Activated CD4-positive, CD25-positive, alpha-beta regulatory T cell (primary cell): ENCODE measurements around the gene BCAR3.
A peak's percentile ranks its signal among the peaks of the same experiment; 100 is the strongest.
"Not testable (repeated sequence)": the region's sequence is repeated elsewhere in the genome, so short reads cannot be mapped to it uniquely, and the experiment has no call there.

Source experiments
- DNase-seq, 4 experiments: peaks; one replicate each; lab custom pipeline; 2025; lab: John Stamatoyannopoulos, UW

BCAR3 gene

DNA sequence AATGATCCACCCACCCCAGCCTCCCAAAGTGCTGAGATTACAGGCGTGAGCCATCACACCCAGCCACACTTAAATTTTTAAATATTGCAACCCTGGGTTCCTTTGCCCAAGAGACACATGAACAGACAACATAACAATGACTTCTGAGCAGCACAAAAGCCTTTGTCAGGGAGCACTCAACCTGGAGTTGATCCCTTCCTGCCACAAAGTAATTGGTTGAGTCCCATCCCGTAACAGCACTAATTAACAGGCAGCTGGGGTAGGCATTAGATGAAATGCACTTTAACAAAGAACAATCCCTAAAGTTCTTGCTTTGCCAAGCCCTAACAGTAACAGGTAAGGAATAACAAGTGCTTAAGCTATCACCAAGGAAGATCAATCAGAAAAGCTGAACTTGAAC lies 5.9 kb upstream of the BCAR3 start:
- DNase-seq: no peak

DNA sequence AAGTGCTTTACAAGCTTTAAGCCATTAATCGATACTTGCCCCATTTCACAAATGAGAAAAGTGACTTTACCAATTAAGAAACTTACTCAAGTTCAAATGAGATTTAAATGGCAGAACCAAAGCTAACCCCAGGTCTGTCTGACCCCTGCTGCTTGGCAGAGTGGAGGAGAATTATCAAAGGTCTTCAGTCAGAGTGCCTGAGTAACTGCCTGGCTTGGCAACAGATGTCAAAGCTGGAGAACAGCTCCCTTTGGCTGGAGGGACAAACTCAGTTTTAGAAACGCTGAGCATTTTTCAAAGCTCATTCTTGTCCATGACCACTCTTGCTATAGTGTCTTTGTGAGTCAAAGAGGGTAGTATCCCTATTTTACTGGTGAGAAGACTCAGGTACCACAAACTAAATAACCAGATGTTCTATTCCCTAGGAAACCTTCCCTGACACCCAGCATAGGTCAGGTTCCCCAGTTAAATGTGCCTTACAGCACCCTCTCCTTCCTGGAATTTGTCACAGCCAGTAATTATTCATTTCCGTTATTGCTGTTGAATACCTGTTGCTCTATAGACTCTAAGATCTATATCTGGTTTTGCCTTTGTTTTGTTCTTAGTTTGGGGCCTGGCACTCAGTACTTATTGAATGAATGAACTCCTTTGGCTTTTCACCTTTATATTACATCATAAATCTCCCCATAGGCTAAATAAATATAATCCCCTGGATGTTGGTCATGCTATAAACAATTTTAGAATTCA lies 5.0 kb upstream of the BCAR3 start:
- no peak for DNase-seq

DNA sequence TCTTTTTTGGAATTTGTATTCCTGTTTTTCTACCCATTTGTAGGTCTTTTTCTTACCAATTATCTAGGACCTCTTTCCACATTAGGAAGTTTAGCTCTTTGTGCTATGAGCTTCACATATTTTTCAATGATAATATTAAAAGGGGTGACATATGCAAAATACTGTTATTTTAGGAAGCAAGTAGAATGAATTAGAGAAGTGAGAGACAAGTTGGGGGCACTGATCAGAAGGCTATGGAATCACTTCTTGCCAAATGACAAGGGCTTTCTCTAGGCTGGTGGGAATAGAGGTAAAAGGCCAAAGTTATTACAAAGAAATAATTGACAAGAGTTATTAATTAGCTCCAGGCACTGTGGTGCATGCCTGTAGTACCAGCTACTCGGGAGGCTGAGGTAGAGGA lies 4.3 kb upstream of the BCAR3 start:
- DNase-seq: no peak

DNA sequence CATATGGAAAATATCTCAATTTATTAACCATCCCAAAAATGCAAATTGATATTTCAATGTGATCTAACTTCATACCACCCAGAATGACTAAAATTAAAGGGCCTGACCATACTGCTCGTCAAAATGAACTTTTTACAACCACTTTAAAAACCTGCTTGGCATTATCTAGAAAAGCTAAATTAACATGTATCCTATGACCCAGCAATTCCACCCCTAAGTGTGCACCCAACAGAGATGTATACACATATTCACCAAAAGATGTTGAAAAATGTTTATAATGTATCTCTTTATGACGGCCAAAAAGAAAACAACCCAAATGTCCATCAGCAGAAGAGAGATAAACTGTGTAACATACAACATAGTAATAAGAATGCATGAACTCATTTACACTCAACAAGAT lies 1.6 kb upstream of the BCAR3 start:
- no peak for DNase-seq

DNA sequence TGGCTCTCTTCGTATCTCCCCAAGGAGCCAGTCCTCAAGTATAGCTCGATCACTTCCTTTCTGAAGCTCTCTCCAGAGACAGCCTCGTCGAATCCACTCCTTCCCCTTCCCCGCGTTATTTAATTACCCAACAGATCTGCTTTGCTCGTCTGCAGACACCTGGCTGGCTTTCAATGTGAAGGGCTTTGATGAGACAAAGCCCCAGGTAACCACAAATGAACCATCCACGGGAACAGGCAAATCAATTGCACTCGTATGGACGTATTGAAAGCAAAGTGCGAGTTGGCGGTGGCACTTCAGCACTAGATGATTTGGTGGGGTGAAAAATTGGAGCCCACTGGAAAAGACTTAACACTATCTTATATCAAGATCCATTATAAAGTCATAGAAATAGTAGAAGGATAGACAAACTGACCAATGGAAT lies 364 bp upstream of the BCAR3 start:
- DNase-seq: no peak

DNA sequence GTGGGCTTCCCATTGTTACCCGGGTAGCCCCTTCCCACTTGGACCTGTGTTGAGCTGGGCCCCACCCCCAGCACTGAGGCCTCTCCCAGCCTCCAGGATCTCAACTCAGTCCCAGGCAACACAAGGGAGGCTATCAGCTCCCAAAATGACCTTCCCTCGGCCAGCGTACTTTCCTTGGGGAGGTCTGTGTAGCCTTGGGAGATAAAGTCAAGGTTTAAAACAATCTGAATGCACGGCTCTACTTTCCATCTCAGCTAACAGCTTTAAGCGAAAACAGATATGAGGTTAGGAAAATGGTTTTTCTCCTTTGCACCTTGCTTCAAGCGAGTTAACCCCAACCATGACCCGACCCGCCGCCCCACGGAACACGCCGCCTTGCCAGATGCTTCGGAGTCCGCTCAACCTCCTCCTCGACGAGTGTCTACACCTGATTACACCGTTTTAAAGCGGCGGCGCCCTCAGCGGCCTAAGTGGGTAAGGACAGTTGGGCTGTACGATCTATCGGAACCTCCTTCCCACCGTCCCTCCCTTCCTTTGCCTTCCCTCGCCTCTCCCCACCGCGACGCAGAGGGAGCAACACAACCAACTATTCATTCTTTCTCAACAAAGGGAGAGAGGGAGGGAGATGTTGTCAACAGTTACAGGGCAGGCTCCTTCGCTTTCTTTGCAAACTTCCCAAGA lies 1.1 kb downstream of the BCAR3 start:
- peak in 1 of 4 experiments; percentile 17 for DNase-seq

DNA sequence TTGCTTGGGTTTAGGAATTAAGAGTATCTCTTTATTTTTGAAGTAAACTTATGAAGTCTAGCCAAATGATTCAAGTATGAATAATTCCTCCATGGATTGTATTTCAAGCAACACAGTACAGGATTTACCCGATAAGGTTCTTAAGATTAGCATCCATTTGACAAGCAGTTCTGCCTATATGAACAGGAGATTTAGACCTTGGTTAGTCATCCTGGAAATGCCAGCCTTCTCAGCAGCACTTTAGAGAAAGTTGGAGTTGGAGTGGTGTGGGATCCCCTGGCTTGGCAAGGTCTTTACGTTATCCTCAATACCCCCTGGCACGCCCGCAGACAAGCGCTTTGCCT lies 1.6 kb downstream of the BCAR3 start:
- no peak for DNase-seq

DNA sequence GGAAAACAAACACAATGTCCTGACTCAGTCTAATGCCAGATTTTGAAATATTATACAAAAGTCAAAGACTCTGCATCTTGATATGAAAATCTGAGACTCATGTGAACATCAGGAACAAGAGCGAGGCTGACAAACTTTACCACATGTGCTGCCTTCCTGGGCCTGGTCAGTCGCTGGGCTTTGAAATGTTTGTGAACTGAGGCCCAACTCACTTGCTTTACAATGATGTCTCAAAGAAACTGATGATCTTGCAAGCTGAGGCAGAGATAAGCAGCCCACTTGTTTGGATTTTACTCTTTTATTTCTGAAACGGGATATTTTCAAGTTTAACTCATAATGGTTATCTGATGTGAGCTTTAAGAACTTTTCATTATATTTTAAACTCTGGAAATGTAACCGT lies 2.1 kb downstream of the BCAR3 start:
- no peak for DNase-seq

DNA sequence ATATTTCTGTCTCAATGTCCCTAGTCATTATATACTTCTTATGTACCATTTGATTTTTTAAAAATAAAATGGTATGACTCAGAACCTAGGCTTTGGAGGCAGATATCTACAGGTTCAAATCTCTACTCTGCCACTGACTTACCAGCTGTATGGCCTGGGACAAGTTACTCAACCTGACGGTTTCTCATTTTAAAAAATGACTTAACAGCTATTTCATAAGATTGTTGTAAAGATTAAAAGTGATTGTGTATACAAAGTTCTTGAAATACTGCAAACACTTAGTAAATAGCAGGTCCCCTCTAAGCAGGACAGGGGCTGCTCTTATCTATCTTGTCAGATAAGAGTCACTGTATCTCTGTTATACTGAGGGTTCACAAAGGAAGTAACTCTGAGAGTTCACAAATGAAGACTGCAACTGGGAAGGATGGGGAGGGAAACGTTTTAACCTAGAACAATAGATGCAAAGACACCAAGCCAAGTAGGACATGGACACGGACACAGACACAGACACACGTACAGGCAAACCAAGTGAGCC lies 2.6 kb downstream of the BCAR3 start:
- DNase-seq: no peak

DNA sequence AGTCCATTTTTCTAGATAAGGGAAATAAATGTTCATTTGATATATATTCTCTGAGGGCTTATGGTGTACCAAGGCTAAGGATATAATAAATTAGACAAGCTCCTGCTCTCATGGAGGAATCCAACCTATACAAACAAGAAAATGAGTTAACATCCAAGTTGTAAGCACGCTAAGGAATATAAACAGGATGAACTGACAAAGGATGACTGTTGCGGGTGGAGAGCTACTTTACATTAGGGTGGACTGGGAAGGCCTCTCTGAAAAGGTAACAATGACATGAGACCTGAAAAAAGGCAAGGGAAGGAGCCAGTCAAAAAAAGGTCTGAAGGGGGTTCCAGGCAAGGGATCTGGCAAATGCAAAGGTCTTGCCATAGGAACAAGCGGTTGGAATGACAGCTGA lies 3.1 kb downstream of the BCAR3 start:
- no peak for DNase-seq

DNA sequence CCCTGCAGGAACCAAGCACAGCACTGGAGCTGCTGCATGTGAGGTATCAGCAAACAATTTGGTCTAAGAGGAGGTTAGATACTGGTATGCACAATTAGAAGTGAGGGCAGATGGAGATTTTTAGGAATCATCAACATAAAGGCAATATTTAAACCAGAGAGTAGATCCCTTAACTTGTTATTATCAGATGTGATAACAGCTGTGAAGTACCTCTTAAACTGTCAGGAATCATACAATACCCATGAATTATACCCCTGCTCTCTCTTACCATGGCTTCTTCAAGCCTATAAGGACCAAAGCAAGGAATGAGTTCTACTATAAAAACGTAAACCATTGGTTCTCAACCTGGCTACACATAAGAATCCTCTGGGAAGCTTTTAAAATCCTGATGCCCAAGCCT lies 3.9 kb downstream of the BCAR3 start:
- DNase-seq: no peak

DNA sequence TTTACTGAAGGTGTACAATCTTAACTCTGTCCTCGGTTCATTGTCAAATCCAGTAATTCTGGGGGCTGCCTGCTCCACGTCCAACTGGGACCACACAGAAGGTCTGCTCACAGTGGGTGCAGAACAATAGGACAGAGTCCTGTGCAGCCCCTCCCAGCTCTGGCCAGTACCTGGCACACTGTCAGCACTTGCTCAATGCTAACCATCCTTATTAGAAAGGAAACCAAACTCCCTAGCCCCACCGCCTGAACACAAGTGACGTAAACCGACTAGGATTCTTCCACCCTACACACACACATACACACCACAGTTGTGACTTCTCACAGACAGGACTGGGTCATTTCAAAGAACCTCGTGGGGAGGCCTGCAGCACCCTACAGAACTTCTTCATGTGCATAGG lies 5.2 kb downstream of the BCAR3 start:
- DNase-seq: no peak

DNA sequence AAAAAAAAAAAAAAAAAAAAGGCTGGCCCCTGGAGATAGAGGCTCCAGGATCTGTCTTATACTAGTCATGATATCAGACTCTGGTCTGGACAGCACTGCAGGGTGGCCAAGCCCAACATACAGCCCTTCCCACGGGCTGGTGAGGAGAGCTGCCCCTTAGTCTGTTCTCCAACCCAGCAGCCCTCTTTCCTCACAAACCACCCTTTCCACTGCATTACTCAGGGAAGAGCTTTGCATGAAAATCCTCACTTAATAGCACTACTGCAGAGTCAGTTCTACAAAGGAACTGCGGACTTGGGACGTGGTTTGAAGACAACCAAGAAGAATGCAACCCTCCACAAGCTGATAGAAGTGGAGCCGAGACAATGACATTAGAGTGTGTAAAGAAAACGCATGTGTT lies 5.7 kb downstream of the BCAR3 start:
- no peak for DNase-seq

DNA sequence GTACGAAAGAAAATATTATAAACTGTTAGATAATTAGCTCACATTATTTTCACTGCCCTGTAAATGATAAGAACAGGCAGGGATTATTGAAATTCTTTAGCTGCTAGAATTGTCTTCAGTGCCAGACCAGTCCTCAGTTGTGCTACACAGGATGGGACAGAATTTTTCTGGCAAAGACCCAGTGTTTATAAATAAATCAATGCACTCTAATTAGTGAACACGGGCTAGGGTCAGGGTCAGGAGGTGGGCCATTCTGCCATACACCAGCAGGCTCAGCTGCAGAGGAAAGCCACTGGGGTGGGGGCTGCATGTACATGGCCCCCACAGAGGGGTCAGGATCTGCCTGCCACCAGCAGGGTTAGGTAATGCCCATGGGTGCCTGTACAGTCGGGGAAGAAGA lies 6.4 kb downstream of the BCAR3 start:
- DNase-seq: no peak

DNA sequence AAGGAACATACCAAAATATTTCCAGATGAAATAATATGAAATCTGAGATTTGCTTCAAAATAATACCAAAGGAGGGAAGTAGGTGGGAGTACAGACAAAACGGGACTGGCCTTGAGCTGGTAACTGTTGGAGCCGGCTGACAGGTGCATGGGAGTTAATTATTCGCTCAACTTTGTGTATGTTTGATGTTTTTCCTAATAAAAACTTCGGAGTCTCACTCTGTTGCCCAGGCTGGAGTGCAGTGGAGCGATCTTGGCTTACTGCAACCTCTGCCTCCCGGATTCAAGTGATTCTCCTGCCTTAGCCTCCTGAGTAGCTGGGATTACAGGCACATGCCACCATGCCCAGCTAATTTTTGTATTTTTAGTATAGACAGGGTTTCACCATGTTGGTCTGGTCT lies 7.6 kb downstream of the BCAR3 start:
- not testable (repeated sequence) for DNase-seq

DNA sequence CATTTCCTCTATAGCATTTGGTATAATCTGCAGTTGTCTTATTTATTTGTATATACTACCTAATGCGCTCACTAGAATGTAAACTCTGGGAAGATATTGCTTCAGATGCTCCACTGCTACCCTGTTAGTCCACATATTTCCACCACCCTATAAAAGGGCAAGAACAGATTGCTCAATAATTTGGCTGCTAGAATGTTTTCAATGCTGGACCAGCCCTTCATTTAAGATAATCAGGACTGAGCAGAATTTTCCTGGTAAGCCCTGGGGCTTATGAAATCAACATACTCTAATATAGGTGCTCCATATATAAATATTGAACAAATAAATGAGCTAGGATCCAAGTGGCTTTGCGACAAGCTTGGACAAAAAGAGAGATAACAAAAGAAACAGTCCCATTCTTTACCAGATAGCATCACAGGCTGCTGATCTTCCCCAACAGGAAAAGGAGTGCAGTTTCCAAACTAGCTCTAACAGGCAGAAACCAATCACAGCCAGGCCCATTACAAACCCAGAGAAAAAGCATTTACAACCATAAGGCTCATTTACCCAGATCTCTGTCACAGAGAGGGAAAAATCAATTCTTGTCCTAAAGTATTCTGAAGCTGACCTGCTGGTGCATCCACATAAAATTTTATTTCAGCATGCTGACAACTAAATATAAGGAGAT lies 8.3 kb downstream of the BCAR3 start:
- DNase-seq: no peak

DNA sequence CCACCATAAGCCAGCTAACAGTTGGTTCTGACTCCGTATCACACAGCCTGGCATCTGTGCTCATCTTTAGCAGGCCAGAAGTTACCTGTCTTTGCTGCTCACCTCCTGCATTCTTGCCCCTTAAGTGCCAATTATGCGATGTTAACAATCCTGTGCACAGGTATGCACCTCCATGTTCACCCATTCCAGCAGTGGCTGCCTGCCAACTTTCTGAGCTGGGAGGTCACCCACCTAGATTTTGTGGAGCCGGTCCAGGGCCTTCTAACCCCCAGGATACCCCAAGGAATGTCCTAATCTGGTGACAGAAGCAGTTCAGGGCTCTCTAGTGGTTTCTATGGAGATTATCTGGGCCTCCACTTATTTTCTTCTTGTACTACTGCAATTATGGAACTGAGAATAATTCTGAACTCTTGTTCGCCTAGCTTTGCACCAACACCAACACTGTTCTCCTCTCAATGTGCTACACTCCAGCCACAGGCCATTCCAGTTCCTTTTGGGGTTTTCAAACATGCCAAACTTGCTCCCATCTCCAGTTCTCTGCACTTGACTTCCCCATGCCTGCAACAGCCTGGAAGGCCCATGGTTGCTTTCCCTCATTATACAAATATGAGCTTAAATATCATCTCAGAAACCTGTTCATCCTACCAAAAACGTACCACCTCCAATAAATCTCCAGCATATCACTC lies 9.0 kb downstream of the BCAR3 start:
- no peak for DNase-seq

DNA sequence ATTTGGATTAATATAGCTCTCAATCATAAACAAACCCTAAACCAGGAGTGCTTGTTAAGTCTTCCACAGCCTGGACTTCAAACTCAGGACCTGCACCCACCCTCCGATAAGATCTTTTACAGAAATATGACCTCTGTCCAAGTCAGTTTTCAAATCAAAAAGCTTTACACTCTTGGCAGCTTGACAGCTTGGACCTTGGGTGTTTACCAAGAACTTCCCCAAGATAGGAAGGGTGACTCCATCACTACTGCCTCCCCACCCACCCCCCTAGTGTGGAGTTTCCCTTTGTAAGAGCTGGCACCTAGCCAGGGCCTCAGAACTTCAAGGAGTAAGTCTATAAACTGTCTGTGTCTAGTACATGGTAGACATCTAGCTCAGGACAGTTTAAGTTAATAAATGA lies 9.6 kb downstream of the BCAR3 start:
- DNase-seq: no peak

DNA sequence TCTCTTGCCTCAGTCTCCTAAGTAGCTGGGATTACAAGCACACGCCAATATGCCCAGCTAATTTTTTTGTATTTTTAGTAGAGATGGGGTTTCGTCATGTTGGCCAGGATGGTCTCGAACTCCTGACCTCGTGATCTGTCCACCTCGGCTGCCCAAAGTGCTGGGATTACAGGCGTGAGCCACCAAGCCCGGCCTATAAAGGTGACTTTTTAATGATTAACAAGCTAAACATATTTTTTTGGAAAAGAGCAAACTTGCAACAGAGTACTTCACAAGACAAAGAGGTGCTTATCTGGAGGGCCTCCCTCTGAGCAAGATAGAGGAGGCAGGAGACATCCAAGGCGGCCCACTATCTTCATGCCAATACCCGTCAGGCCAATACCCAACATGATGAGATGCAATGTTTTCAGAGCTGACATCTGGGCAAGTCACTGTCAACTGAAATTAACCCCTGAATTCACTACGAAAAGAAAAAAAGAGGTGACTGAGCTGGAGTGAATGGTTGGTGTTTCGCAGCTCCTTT lies 10.5 kb downstream of the BCAR3 start:
- no peak for DNase-seq

DNA sequence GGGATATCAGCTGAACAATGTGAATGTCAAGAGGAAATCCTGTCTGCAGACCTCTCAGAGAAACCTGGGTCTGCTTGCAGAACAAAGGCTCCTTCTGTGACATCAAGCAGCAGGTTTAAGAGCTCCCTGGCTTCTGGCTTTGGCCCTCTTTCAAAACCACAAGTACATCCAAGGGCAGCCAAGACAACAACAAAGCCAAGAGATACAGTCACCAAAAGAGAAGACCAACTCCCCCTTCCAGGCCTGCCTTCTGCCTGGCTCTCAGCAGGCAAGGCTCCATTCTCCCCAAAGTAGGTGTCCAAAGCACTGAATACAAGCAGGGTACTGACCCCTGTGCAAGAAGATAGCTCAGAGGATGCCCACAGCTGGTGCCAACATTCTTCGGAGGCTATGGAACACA lies 11.5 kb downstream of the BCAR3 start:
- no peak for DNase-seq

DNA sequence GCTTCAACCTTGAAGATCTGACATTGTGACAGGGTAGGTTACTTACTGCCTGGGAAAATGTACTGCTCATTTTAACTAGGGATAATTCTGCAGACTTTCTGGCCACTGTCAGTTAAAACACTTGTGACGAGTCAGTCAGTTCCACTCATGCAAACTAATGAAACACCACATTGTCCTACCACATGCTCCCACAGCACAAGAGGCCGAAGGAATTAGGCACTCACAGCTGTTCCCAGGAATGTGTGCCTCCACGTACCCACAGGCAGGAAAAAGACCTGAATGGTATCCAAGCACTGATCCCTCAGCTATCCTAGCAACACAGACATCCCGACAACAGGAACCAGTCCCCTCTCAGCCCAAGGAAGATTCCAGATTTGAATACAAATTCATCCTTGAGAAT lies 12.3 kb downstream of the BCAR3 start:
- DNase-seq: no peak

DNA sequence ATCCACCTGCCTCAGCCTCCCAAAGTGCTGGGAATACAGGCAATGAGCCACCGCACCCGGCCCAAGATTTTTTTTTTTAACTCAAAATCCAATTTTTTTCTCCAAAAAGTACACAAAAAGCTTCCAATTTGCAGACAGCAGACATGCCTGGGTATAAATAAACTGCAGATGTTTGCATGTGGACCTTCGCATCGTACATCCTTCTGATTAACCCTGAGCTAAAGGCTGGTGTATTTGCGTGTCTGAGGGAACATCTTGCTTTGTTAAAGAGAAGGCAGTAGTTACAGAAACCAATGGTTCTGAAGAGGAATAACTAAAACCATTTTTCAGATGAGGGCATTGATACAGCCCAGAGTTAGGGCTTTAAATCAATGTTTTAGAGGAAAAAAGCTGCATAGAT lies 12.7 kb downstream of the BCAR3 start:
- DNase-seq: no peak
